Osteoblast (primary cell): ENCODE measurements around the gene GRM5. TPM values are rescaled to one million over a fixed set of nuclear protein-coding genes. Genes with fewer than 3 reads are reported as not detected.

Experiments
- DNase-seq: peaks from one replicate; pipeline ENCODE4 v3.0.0; 2011; ENCODE audit warnings: low spot score, mixed read lengths; ENCODE audit not compliant: insufficient read length; ENCODE audit errors: missing footprints
- H2AFZ ChIP-seq: 2 replicates; pipeline ENCODE4 v1.6.0; 2011; ENCODE audit warnings: mild to moderate bottlenecking, low read length
- H3K27ac ChIP-seq: 2 replicates; pipeline ENCODE4 v1.5.1; 2011; ENCODE audit warnings: mild to moderate bottlenecking, low read depth, low read length, moderate library complexity
- H3K27me3 ChIP-seq: 2 replicates; pipeline ENCODE4 v1.6.0; 2012; ENCODE audit warnings: mild to moderate bottlenecking, control low read depth, inconsistent platforms, low read length, moderate library complexity; ENCODE audit not compliant: insufficient read depth
- H3K36me3 ChIP-seq: 2 replicates; pipeline ENCODE4 v1.5.1; 2011; ENCODE audit warnings: mild to moderate bottlenecking, low read length, control low read depth, moderate library complexity; ENCODE audit not compliant: insufficient read depth
- H3K4me1 ChIP-seq: 2 replicates; pipeline ENCODE4 v1.5.1; 2011; ENCODE audit warnings: mild to moderate bottlenecking, low read length, control low read depth, moderate library complexity; ENCODE audit not compliant: insufficient read depth
- H3K4me2 ChIP-seq: 2 replicates; pipeline ENCODE4 v1.6.0; 2011; ENCODE audit warnings: mild to moderate bottlenecking, low read length; ENCODE audit not compliant: insufficient read depth
- H3K4me3 ChIP-seq: fragments of 200-600 bp; sonication (generic); 3 replicates; pipeline ENCODE4 v1.5.1; 2012; ENCODE audit warnings: mild to moderate bottlenecking, low read length, inconsistent platforms; ENCODE audit not compliant: insufficient read depth
- H3K79me2 ChIP-seq: 2 replicates; pipeline ENCODE4 v1.6.0; 2012; ENCODE audit warnings: mild to moderate bottlenecking, low read length, control low read depth, inconsistent platforms; ENCODE audit not compliant: insufficient read depth
- H3K9me3 ChIP-seq: 2 replicates; pipeline ENCODE4 v1.5.1; 2011; ENCODE audit warnings: low read depth, low read length, control low read depth
- H4K20me1 ChIP-seq: 2 replicates; pipeline ENCODE4 v1.6.0; 2012; ENCODE audit warnings: mild to moderate bottlenecking, low read length, control low read depth; ENCODE audit not compliant: insufficient read depth
- total RNA-seq: library from RNA; depleted of rRNA; stranded (reverse); fragments of >200 nt; gene quantifications from 2 replicates; pipeline ENCODE4 v1.2.3, GENCODE V29; 2012
- TF ChIP-seq, protein P1 (sequence below): IDR thresholded peaks from 2 replicates; pipeline ENCODE4 v1.5.1; 2011; ENCODE audit warnings: mild to moderate bottlenecking, low read depth, low read length, moderate library complexity; ENCODE audit errors: extremely low read depth

GRM5 gene
- total RNA-seq, 1 donor = not detected

DNA sequence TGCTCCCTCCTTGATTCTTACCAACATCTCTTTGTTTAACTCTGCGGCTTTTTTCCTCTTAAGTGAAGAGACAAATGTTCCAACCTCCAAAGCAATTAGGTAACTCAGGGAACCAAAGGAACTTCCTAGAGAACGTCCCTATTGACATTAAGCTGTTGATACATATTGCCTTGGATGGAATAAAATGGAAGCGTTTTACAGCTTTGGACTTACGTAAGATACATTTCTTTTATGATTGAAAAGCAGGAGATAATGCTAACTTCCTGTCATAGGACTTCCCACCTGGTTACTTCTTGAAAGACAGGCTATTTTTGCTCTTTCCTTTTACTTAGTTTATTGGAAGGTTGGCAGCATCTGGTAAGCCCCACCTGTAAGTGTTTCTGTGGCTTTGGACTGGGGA is 482.5 kb downstream of the GRM5 start:
- H3K36me3 ChIP-seq = no peaks in the 10 kb centered on the region
- no peak overlapping the region for H2AFZ ChIP-seq
- no peak overlapping the region for H3K4me2 ChIP-seq
- H3K27me3 ChIP-seq = no peaks in the 10 kb centered on the region
- no peak overlapping the region for H3K4me3 ChIP-seq
- H3K9me3 ChIP-seq = no peaks in the 10 kb centered on the region
- DNase-seq = no peak
- H3K4me1 ChIP-seq = no peaks in the 10 kb centered on the region
- TF ChIP-seq, protein P1, sequence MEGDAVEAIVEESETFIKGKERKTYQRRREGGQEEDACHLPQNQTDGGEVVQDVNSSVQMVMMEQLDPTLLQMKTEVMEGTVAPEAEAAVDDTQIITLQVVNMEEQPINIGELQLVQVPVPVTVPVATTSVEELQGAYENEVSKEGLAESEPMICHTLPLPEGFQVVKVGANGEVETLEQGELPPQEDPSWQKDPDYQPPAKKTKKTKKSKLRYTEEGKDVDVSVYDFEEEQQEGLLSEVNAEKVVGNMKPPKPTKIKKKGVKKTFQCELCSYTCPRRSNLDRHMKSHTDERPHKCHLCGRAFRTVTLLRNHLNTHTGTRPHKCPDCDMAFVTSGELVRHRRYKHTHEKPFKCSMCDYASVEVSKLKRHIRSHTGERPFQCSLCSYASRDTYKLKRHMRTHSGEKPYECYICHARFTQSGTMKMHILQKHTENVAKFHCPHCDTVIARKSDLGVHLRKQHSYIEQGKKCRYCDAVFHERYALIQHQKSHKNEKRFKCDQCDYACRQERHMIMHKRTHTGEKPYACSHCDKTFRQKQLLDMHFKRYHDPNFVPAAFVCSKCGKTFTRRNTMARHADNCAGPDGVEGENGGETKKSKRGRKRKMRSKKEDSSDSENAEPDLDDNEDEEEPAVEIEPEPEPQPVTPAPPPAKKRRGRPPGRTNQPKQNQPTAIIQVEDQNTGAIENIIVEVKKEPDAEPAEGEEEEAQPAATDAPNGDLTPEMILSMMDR = no peak
- H4K20me1 ChIP-seq = no peaks in the 10 kb centered on the region
- no peak overlapping the region for H3K27ac ChIP-seq
- H3K79me2 ChIP-seq = no peaks in the 10 kb centered on the region

DNA sequence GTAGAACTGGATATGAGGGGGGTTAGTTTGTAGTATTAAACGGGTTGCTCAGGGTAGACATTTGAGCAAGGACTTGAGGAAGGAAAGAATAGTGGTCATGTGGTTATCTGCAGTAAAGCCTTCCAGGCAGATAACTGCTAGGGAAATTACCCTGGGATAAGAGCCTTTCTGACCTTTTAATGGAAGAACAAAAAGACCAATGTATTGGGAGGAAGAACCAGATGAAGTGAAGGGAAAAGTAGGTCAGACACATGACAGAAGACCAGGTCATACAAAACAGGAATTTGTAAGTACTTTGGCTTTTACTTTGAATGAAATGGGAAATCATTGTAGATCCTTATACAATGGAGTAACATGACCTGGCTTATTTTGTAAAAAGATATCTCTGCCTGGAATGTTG is 486.3 kb downstream of the GRM5 start:
- Histone ChIP-seq H3K27me3 (no peaks in the 10 kb centered on the region), H2AFZ (no peak overlapping the region), H3K4me1 (no peaks in the 10 kb centered on the region), H3K36me3 (no peaks in the 10 kb centered on the region), H3K4me2 (no peak overlapping the region), H3K9me3 (no peaks in the 10 kb centered on the region), H3K79me2 (no peaks in the 10 kb centered on the region), H3K27ac (no peak overlapping the region), H4K20me1 (no peaks in the 10 kb centered on the region), H3K4me3 (no peak overlapping the region)
- no peak for DNase-seq
- TF ChIP-seq, protein P1 = no peak

DNA sequence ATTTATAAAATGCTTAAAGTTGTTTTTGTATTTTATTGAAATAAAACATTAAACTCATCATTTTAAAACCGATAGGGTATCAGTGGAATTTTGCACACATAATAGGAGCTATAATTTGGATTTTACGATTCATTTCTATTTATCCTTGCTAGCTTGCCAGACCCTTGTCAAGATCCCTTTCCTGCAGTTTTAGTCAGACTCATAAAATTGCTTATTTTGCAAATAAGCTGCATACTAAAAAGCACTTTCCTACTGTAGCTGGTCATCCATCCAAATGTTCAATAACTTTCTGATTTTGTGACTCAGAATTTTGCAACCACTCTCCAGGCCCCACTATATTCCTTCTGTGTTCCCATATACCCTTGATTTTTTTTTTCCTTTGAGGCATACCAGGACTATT is 489.0 kb downstream of the GRM5 start:
- Histone ChIP-seq H3K4me3 (no peak overlapping the region), H3K4me1 (no peaks in the 10 kb centered on the region), H3K36me3 (no peaks in the 10 kb centered on the region), H3K27ac (no peak overlapping the region), H3K4me2 (no peak overlapping the region), H3K9me3 (no peaks in the 10 kb centered on the region), H3K27me3 (no peaks in the 10 kb centered on the region), H4K20me1 (no peaks in the 10 kb centered on the region), H3K79me2 (no peaks in the 10 kb centered on the region), H2AFZ (no peak overlapping the region)
- DNase-seq = no peak
- TF ChIP-seq, protein P1 = no peak

DNA sequence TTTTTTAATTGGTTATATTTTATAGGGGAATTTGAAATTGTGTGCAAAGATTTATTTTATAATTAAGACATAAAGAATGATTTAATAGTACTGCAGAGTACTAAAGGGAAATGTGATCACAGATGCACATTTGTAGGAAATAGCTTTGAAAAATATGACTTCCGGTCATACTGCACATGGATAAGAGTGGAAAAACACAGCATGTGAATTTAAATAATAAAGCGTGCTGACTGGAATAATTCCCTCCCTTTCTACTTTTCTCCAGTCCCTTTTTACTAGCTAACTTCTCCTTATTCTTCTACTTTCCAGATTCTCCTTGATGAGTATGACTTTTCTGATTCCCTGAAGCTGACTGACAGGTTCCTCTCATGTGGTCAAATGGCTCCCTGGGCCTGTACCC is 489.9 kb downstream of the GRM5 start:
- Histone ChIP-seq H3K27me3 (no peaks in the 10 kb centered on the region), H2AFZ (no peak overlapping the region), H3K79me2 (no peaks in the 10 kb centered on the region), H3K4me2 (no peak overlapping the region), H3K36me3 (no peaks in the 10 kb centered on the region), H4K20me1 (no peaks in the 10 kb centered on the region), H3K4me1 (no peaks in the 10 kb centered on the region), H3K9me3 (no peaks in the 10 kb centered on the region), H3K4me3 (no peak overlapping the region), H3K27ac (no peak overlapping the region)
- no peak for DNase-seq
- TF ChIP-seq, protein P1 = no peak
